PC-9 (cell line): Measurements from ENCODE around the gene FAM114A2. TPM values are rescaled to one million over a fixed set of nuclear protein-coding genes. Genes with fewer than 3 reads are reported as not detected.

ENCODE experiments used
- BruUV-seq: library from RNA; stranded (reverse); fragments of 400-500 nt; replicated peaks from 2 replicates; lab custom pipeline; 2021; lab: Mats Ljungman, UMichigan
- CTCF ChIA-PET: fragments of 300-600 bp; sonication (Branson Sonifier 250); formaldehyde crosslinking; loops from one replicate; lab custom pipeline; 2022; ENCODE audit warnings: antibody characterized with exemption; lab: Charles Lee
- POLR2A ChIA-PET: fragments of 300-600 bp; sonication (Branson Sonifier 250); formaldehyde crosslinking; loops from one replicate; lab custom pipeline; 2022; ENCODE audit warnings: antibody characterized with exemption; ENCODE audit not compliant: unreplicated experiment; lab: Charles Lee
- DNase-seq, 2 experiments: peaks; one replicate each; pipeline versions ENCODE4 v3.0.0 to v3.0.0-alpha.2; 2015 to 2022; ENCODE audit warnings: mixed read lengths in 1 of 2
- H2AFZ ChIP-seq: fragments of 200-600 bp; sonication (generic); 2 replicates; pipeline ENCODE4 v1.8.1; 2017; ENCODE audit warnings: antibody characterized with exemption
- H3F3A ChIP-seq: fragments of 200-600 bp; sonication (generic); 2 replicates; pipeline ENCODE4 v1.8.1; 2017; ENCODE audit warnings: antibody characterized with exemption, mild to moderate bottlenecking, low read depth; ENCODE audit not compliant: insufficient read depth
- H3K27ac ChIP-seq: fragments of 200-600 bp; sonication (generic); 2 replicates; pipeline ENCODE4 v1.6.1; 2016; ENCODE audit warnings: mixed run types
- H3K27me3 ChIP-seq: fragments of 200-600 bp; sonication (generic); 2 replicates; pipeline ENCODE4 v1.6.1; 2016; ENCODE audit warnings: low read depth, mixed run types; ENCODE audit not compliant: insufficient read depth
- H3K36me3 ChIP-seq: fragments of 200-600 bp; sonication (generic); 2 replicates; pipeline ENCODE4 v1.6.1; 2016; ENCODE audit warnings: low read depth, mixed run types
- H3K4me1 ChIP-seq: fragments of 200-600 bp; sonication (generic); replicated peaks from 2 replicates; pipeline ENCODE4 v1.6.1; 2016; ENCODE audit warnings: mixed run types; ENCODE audit not compliant: insufficient read depth
- H3K4me2 ChIP-seq: fragments of 200-600 bp; sonication (generic); 2 replicates; pipeline ENCODE4 v1.6.1; 2017; ENCODE audit warnings: mixed run types
- H3K4me3 ChIP-seq: fragments of 200-600 bp; sonication (generic); 2 replicates; pipeline ENCODE4 v1.6.1; 2016; ENCODE audit warnings: mixed run types
- H3K79me2 ChIP-seq: fragments of 200-600 bp; sonication (generic); 2 replicates; pipeline ENCODE4 v1.6.1; 2017; ENCODE audit warnings: low read depth, mixed run types
- H3K9me2 ChIP-seq: fragments of 200-600 bp; sonication (generic); 2 replicates; pipeline ENCODE4 v1.8.1; 2017; ENCODE audit warnings: mild to moderate bottlenecking; ENCODE audit not compliant: insufficient read depth
- H3K9me3 ChIP-seq: fragments of 200-600 bp; sonication (generic); 2 replicates; pipeline ENCODE4 v1.8.1; 2016; ENCODE audit warnings: low read depth; ENCODE audit not compliant: insufficient read depth
- H4K20me1 ChIP-seq: fragments of 200-600 bp; sonication (generic); 2 replicates; pipeline ENCODE4 v1.8.1; 2017; ENCODE audit not compliant: insufficient read depth
- EZH2 ChIP-seq: fragments of 200-600 bp; sonication (generic); IDR thresholded peaks from 2 replicates; pipeline ENCODE4 v1.8.0; 2017; ENCODE audit warnings: antibody characterized with exemption, low read depth
- intact Hi-C: fragments of 100-400 bp; cut with micrococcal nuclease; formaldehyde crosslinking; loops from one replicate; pipeline ENCODE4 v1.10.0; 2022; ENCODE audit not compliant: unreplicated experiment
- total RNA-seq: library from RNA; stranded (reverse); gene quantifications from 2 replicates; pipeline ENCODE4 v1.2.3, GENCODE V29; 2021
- TF ChIP-seq, protein P1 (sequence below): fragments of 200-600 bp; sonication (generic); conservative IDR thresholded peaks from 2 replicates; pipeline ENCODE4 v1.6.1; 2017; ENCODE audit warnings: mixed run types, antibody characterized with exemption, mild to moderate bottlenecking, moderate library complexity

FAM114A2 gene
- total RNA-seq, 1 experiment from 2014 or later: 18.9 TPM

DNA sequence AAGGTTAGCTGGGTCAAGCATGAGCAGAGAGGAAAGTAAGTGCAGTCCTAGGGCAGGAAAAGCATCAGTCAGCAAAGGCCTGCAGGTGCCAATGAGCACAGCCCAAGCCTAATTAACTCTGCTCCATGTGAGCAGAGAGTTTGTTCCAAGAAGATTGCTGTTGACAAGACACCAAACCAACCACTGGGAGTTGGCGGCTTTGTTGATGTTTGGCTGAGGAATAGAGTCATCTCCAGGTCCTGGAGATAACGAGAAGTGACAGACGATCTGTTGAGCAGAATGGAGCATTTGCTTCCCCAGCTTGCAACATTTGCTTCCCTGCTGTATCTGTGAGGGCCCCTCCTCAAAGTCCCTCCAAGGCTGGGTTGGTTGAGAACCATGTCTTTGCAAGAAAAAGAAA, 68.2 kb downstream of the FAM114A2 start:
- no peaks in the 10 kb centered on the region for H3K79me2 ChIP-seq
- no peak overlapping the region for H2AFZ ChIP-seq
- BruUV-seq: no TSS peak
- H3K27ac ChIP-seq: no peak overlapping the region
- no peaks in the 10 kb centered on the region for H3F3A ChIP-seq
- no peaks in the 10 kb centered on the region for H3K4me1 ChIP-seq
- no peak overlapping the region for H3K4me2 ChIP-seq
- H4K20me1 ChIP-seq: no peaks in the 10 kb centered on the region
- peaks cover 32% of the 10 kb centered on the region; the same call in 1 of the 2 replicates for H3K27me3 ChIP-seq
- TF ChIP-seq, protein P1, sequence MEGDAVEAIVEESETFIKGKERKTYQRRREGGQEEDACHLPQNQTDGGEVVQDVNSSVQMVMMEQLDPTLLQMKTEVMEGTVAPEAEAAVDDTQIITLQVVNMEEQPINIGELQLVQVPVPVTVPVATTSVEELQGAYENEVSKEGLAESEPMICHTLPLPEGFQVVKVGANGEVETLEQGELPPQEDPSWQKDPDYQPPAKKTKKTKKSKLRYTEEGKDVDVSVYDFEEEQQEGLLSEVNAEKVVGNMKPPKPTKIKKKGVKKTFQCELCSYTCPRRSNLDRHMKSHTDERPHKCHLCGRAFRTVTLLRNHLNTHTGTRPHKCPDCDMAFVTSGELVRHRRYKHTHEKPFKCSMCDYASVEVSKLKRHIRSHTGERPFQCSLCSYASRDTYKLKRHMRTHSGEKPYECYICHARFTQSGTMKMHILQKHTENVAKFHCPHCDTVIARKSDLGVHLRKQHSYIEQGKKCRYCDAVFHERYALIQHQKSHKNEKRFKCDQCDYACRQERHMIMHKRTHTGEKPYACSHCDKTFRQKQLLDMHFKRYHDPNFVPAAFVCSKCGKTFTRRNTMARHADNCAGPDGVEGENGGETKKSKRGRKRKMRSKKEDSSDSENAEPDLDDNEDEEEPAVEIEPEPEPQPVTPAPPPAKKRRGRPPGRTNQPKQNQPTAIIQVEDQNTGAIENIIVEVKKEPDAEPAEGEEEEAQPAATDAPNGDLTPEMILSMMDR: no peak
- no peak for TF ChIP-seq EZH2
- intact Hi-C loops: loop anchor here (10.0 kb wide), 1 partner anchor 844 kb away; no protein-coding TSS in a partner anchor
- H3K4me3 ChIP-seq: no peak overlapping the region
- H3K9me2 ChIP-seq: no peaks in the 10 kb centered on the region
- POLR2A ChIA-PET: no interaction called here
- H3K9me3 ChIP-seq: no peaks in the 10 kb centered on the region
- CTCF ChIA-PET: no interaction called here
- H3K36me3 ChIP-seq: no peaks in the 10 kb centered on the region
- no peak for DNase-seq

DNA sequence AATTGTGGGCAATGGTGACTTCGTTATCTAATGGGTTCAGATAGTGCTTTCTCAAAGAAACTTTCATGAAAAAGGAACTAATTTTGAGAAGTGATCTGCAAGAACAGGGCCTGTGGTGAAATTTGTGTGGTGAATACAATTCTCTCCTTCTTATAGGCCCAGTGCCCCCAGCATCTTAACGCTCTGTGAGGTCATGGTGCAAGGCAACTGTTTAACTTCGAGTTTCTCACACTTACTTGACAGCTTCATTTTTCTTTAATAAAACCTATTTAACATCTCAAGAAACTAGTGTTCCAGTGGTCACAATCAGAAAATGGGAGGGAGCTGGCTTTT, 69.2 kb downstream of the FAM114A2 start:
- no peaks in the 10 kb centered on the region for H3K36me3 ChIP-seq
- no peaks in the 10 kb centered on the region for H4K20me1 ChIP-seq
- no peaks in the 10 kb centered on the region for H3K79me2 ChIP-seq
- ChIA-PET CTCF (no interaction called here), POLR2A (no interaction called here)
- no peak overlapping the region for H2AFZ ChIP-seq
- no peak overlapping the region for H3K4me2 ChIP-seq
- no peaks in the 10 kb centered on the region for H3F3A ChIP-seq
- no TSS peak for BruUV-seq
- H3K9me3 ChIP-seq: no peaks in the 10 kb centered on the region
- no peaks in the 10 kb centered on the region for H3K4me1 ChIP-seq
- no peak for DNase-seq
- TF ChIP-seq, protein P1: no peak
- no peak for TF ChIP-seq EZH2
- H3K9me2 ChIP-seq: no peaks in the 10 kb centered on the region
- peaks cover 32% of the 10 kb centered on the region; the same call in 1 of the 2 replicates for H3K27me3 ChIP-seq
- no peak overlapping the region for H3K27ac ChIP-seq
- intact Hi-C loops: no loop called here
- H3K4me3 ChIP-seq: no peak overlapping the region

DNA sequence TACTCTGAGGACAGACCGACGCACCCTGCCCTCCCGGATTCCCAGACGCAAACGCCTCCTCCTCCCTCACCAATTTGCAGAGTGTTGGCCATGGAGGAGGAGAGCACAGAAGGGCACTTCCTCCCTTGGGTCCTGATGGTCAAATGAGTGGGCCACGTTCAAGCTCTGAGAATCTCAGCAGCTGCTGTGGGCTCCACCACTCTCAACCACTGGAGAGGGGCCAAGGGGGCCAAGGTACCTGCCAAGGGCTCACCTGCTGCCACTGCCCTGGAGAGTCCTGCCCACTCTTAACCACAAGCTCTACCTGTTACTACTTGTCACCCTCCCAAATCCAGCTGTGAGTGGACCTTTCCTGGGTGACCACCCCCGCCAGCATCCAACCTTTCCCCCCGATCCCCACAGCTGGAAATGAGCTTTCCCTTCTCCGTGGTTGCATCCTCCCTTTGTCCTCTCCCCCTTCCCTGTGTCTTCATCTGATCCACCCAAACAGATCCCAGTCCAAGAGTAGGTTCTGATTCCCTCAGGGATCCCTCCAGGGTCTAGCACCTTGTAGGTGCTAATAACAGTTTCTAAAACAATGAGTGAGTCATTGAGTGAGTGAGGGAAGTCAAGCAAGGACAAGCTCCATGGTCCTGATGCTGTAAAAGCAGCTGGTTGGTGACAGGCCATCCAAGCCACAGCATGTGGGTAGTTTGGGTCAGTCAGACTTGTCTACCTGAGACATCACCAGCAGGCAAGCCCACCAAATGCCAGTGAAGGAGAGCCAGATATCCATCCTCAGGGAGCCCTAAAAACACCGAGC, 69.7 kb downstream of the FAM114A2 start:
- Histone ChIP-seq H3K4me1 (no peaks in the 10 kb centered on the region), H3K27ac (no peak overlapping the region), H3K36me3 (no peaks in the 10 kb centered on the region), H3F3A (no peaks in the 10 kb centered on the region), H3K27me3 (peaks cover 32% of the 10 kb centered on the region; the same call in 1 of the 2 replicates), H3K9me3 (no peaks in the 10 kb centered on the region), H3K4me3 (no peak overlapping the region), H3K9me2 (no peaks in the 10 kb centered on the region), H4K20me1 (no peaks in the 10 kb centered on the region), H2AFZ (no peak overlapping the region), H3K4me2 (no peak overlapping the region), H3K79me2 (no peaks in the 10 kb centered on the region)
- ChIA-PET POLR2A (no interaction called here), CTCF (no interaction called here)
- DNase-seq: no peak
- TF ChIP-seq, protein P1: no peak
- no peak for TF ChIP-seq EZH2
- intact Hi-C loops: no loop called here
- BruUV-seq: no TSS peak
